A549 (cell line): ENCODE data around the gene UBC. TPM values are rescaled to one million over a fixed set of nuclear protein-coding genes. Genes with fewer than 3 reads are reported as not detected.

Experiments
- ATAC-seq, 2 experiments: fragments of 200-7000 bp in 1 of 2; fragments of >200 bp in 1 of 2; cut with Nextera tagmentation in 1 of 2; cut with Tn5 transposase in 1 of 2; 3 replicates each; pipeline versions ENCODE4 v1.8.0 to v1.9.1; 2018 to 2020; ENCODE audit warnings: mild to moderate bottlenecking in 1 of 2, moderate library complexity in 1 of 2
- CTCF ChIA-PET: fragments of 300-600 bp; sonication (Branson Sonifier 250); formaldehyde crosslinking; extraction: SDS; loops from one replicate; lab custom pipeline; 2021; ENCODE audit warnings: antibody characterized with exemption, inconsistent platforms; lab: Yijun Ruan, JAX
- POLR2A ChIA-PET: fragments of 350-600 bp; formaldehyde crosslinking; extraction: SDS; loops from one replicate; lab custom pipeline; 2021; ENCODE audit warnings: antibody characterized with exemption, inconsistent platforms; lab: Yijun Ruan, JAX
- DNase-seq, 2 experiments: peaks; one replicate each; pipeline versions ENCODE4 v3.0.0 to v3.0.0-alpha.2; 2011 to 2016; ENCODE audit warnings: low read depth in 1 of 2, low spot score in 1 of 2
- FAIRE-seq: peaks from 2 replicates; lab custom pipeline; 2011; peaks lifted over from hg19 to GRCh38; lab: Jason Lieb, UNC
- H3K27ac ChIP-seq, 2 experiments: fragments of >200 bp; sonication (Bioruptor Twin); formaldehyde crosslinking; 3 replicates each; pipeline ENCODE4 v1.5.1; 2016 to 2017
- H3K4me1 ChIP-seq: fragments of >200 bp; sonication (Bioruptor Twin); formaldehyde crosslinking; 3 replicates; pipeline ENCODE4 v1.6.1; 2016
- H3K4me2 ChIP-seq: fragments of >200 bp; sonication (Bioruptor Twin); formaldehyde crosslinking; 3 replicates; pipeline ENCODE4 v1.6.1; 2016
- H3K4me3 ChIP-seq: fragments of >200 bp; sonication (Bioruptor Twin); formaldehyde crosslinking; 3 replicates; pipeline ENCODE4 v1.5.1; 2016
- H3K9me3 ChIP-seq: fragments of >200 bp; sonication (Bioruptor Twin); formaldehyde crosslinking; 3 replicates; pipeline ENCODE4 v1.6.1; 2016
- CBX2 ChIP-seq: fragments of 200-600 bp; sonication (generic); IDR thresholded peaks from 2 replicates; pipeline ENCODE4 v1.6.1; 2016; ENCODE audit warnings: low read depth, mild to moderate bottlenecking, borderline replicate concordance
- CEBPB ChIP-seq, 2 experiments: fragments of >200 bp in 1 of 2; sonication (Bioruptor Twin) in 1 of 2; formaldehyde crosslinking in 1 of 2; IDR thresholded peaks; 2 replicates each; pipeline ENCODE4 v1.6.1; 2012 to 2016
- CHD4 ChIP-seq: fragments of 200-600 bp; sonication (generic); IDR thresholded peaks from 2 replicates; pipeline ENCODE4 v1.6.1; 2016; ENCODE audit warnings: antibody characterized with exemption, mild to moderate bottlenecking, borderline replicate concordance
- ESRRA ChIP-seq: fragments of 150-350 bp; IDR thresholded peaks from 2 replicates; pipeline ENCODE4 v1.6.1; 2014; ENCODE audit warnings: mild to moderate bottlenecking, low read length, borderline replicate concordance
- FOXS1 ChIP-seq: fragments of 250-450 bp; sonication (Bioruptor Pico); IDR thresholded peaks from 2 replicates; pipeline ENCODE4 v1.5.0; 2020; ENCODE audit warnings: mild to moderate bottlenecking, moderate library complexity
- HOXA7 ChIP-seq: fragments of 250-450 bp; sonication (Bioruptor Pico); IDR thresholded peaks from 2 replicates; pipeline ENCODE4 v1.5.0; 2020; ENCODE audit warnings: mild to moderate bottlenecking, moderate library complexity
- JUNB ChIP-seq: fragments of >200 bp; sonication (Bioruptor Twin); formaldehyde crosslinking; IDR thresholded peaks from 2 replicates; pipeline ENCODE4 v1.6.1; 2016
- KDM1A ChIP-seq: fragments of 200-600 bp; sonication (generic); IDR thresholded peaks from 2 replicates; pipeline ENCODE4 v1.6.1; 2016; ENCODE audit warnings: low read depth, mild to moderate bottlenecking
- KDM5A ChIP-seq: fragments of 200-600 bp; sonication (generic); IDR thresholded peaks from 2 replicates; pipeline ENCODE4 v1.6.1; 2016; ENCODE audit warnings: antibody characterized with exemption, mild to moderate bottlenecking
- MAFK ChIP-seq: fragments of 450-650 bp; IDR thresholded peaks from 2 replicates; pipeline ENCODE4 v1.6.1; 2014; ENCODE audit not compliant: partially characterized antibody
- MAZ ChIP-seq: fragments of 150-350 bp; IDR thresholded peaks from 2 replicates; pipeline ENCODE4 v1.6.1; 2014; ENCODE audit warnings: antibody characterized with exemption, low read depth, low read length, borderline replicate concordance
- NPAS2 ChIP-seq: fragments of 250-450 bp; sonication (Bioruptor Pico); IDR thresholded peaks from 2 replicates; pipeline ENCODE4 v1.8.0; 2022; ENCODE audit warnings: mild to moderate bottlenecking, moderate library complexity, borderline replicate concordance
- NR3C1 ChIP-seq: fragments of >200 bp; sonication (Bioruptor Twin); formaldehyde crosslinking; IDR thresholded peaks from 3 replicates; pipeline ENCODE4 v1.6.1; 2017
- POLR2A ChIP-seq: IDR thresholded peaks from 2 replicates; pipeline ENCODE4 v1.6.1; 2012; ENCODE audit warnings: mild to moderate bottlenecking, low read length
- POLR2AphosphoS2 ChIP-seq: conservative IDR thresholded peaks from 2 replicates; pipeline ENCODE4 v1.6.1; 2012; ENCODE audit warnings: low read length, improper control_type of control experiment, inconsistent platforms
- RAD21 ChIP-seq, 2 experiments: fragments of >200 bp in 1 of 2; sonication (Bioruptor Twin) in 1 of 2; formaldehyde crosslinking in 1 of 2; IDR thresholded peaks in 1 of 2; conservative IDR thresholded peaks in 1 of 2; 2 replicates in 1 of 2; 3 replicates in 1 of 2; pipeline ENCODE4 v1.6.1; 2012 to 2018; ENCODE audit warnings: inconsistent platforms in 1 of 2
- RARB ChIP-seq: fragments of 250-450 bp; sonication (Bioruptor Pico); IDR thresholded peaks from 2 replicates; pipeline ENCODE4 v1.8.0; 2021; ENCODE audit warnings: mild to moderate bottlenecking, moderate library complexity
- RNF2 ChIP-seq: fragments of 200-600 bp; sonication (generic); IDR thresholded peaks from 2 replicates; pipeline ENCODE4 v1.6.1; 2016; ENCODE audit warnings: low read depth, mild to moderate bottlenecking, antibody characterized with exemption, moderate library complexity, borderline replicate concordance
- SREBF2 ChIP-seq: fragments of 450-650 bp; IDR thresholded peaks from 2 replicates; pipeline ENCODE4 v1.6.1; 2014; ENCODE audit warnings: mild to moderate bottlenecking, moderate library complexity
- ZNF302 ChIP-seq: fragments of 250-450 bp; sonication (Bioruptor Pico); IDR thresholded peaks from 2 replicates; pipeline ENCODE4 v1.9.0; 2021; ENCODE audit warnings: inconsistent platforms, mild to moderate bottlenecking, moderate library complexity
- WGBS: methylation state at CpG from one replicate; pipeline ENCODE4 v1.1.6; 2017; ENCODE audit errors: missing lambda C conversion rate; 5-methylcytosine and 5-hydroxymethylcytosine counted together
- polyA plus RNA-seq, 4 experiments: library from polyadenylated mRNA; depleted of rRNA in 3 of 4; stranded (reverse); fragments of >200 nt; fragmentation: RNase III in 1 of 4; extraction: RNeasy Plus Mini Kit Qiagen cat#74134 plus additional on column Dnase treatment in 1 of 4; gene quantifications; 2 replicates in 3 of 4; 3 replicates in 1 of 4; pipeline ENCODE4 v1.2.3, GENCODE V29; 2011 to 2017
- TF ChIP-seq, protein P1 (sequence below): fragments of 450-650 bp; IDR thresholded peaks from 2 replicates; pipeline ENCODE4 v1.6.1; 2014; ENCODE audit warnings: antibody characterized with exemption
- TF ChIP-seq, protein P2 (sequence below): fragments of >200 bp; sonication (Bioruptor Twin); formaldehyde crosslinking; IDR thresholded peaks from 2 replicates; pipeline ENCODE4 v1.6.1; 2016
- TF ChIP-seq, protein P3 (sequence below): IDR thresholded peaks from 2 replicates; pipeline ENCODE4 v1.6.1; 2012
- TF ChIP-seq, protein P4 (sequence below): IDR thresholded peaks from 2 replicates; pipeline ENCODE4 v1.6.1; 2012; ENCODE audit warnings: low read depth, borderline replicate concordance

The UBC gene
- polyA plus RNA-seq, 2 of the 4 experiments (the other 2 are of a cell fraction): 993 to 2,000 TPM

DNA sequence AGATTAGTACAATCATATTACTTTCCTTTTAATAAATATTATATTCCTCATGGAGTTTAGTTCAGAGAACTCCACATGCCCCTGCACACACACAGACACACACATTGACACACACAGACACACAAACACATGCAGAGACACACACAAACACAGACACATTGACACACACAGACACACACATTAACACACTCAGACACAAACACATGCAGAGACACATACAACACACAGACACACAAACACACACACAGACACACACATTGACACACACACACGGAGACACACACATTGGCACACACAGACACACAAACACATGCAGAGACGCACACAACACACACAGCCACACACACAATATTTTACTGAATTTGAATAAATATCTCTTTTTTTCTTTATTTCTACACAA, 38.3 kb downstream of the UBC start:
- TF ChIP-seq ESRRA (no peak), ZNF302 (CRISPR knock-in tag) (no peak), RAD21 (conservative IDR thresholded peaks at IDR 0.05 in 1 of 2, IDR thresholded peaks at IDR 0.05 in 1 of 2) (no peak), NR3C1 (no peak), NPAS2 (CRISPR knock-in tag) (no peak), RARB (CRISPR knock-in tag) (no peak), KDM1A (no peak), HOXA7 (CRISPR knock-in tag) (no peak)
- TF ChIP-seq, protein P1, sequence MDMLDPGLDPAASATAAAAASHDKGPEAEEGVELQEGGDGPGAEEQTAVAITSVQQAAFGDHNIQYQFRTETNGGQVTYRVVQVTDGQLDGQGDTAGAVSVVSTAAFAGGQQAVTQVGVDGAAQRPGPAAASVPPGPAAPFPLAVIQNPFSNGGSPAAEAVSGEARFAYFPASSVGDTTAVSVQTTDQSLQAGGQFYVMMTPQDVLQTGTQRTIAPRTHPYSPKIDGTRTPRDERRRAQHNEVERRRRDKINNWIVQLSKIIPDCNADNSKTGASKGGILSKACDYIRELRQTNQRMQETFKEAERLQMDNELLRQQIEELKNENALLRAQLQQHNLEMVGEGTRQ: no peak
- Histone ChIP-seq H3K4me1 (peaks cover 20% of the 10 kb centered on the region), H3K4me2 (peak overlapping the region; percentile 50), H3K9me3 (no peaks in the 10 kb centered on the region), H3K27ac (peak overlapping the region; percentile 54 to 76; a peak in 4 of 6 replicates), H3K4me3 (no peak overlapping the region)
- CTCF ChIA-PET: no interaction called here
- POLR2A ChIA-PET: no interaction called here
- 78% methylated on average over 2 of the region's 2 CpGs for WGBS
- DNase-seq: no peak
- FAIRE-seq: no peak
- no peak for ATAC-seq

DNA sequence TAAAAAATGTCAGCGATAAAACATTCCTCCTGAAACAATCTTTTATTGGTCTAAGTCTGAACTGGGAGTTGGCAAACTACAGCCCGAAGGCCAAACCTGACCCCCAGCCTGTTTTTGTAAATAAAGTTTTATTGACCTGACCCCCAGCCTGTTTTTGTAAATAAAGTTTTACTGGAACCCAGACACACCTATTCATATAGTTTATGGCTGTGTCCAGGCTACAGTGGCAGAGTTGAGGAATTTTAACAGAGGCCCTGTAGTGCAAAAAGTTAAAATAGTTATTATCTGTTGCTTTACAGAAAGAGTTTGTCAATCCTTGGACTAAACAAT, 38.7 kb downstream of the UBC start:
- ATAC-seq (peak in 1 of 2 experiments; percentile 12; a peak in 3 of 6 replicates), DNase-seq (no peak), FAIRE-seq (no peak)
- TF ChIP-seq MAZ (no peak), POLR2A (no peak), CHD4 (no peak), FOXS1 (no peak)
- TF ChIP-seq, protein P2, sequence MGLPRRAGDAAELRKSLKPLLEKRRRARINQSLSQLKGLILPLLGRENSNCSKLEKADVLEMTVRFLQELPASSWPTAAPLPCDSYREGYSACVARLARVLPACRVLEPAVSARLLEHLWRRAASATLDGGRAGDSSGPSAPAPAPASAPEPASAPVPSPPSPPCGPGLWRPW: no peak
- TF ChIP-seq, protein P3, sequence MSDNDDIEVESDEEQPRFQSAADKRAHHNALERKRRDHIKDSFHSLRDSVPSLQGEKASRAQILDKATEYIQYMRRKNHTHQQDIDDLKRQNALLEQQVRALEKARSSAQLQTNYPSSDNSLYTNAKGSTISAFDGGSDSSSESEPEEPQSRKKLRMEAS: no peak
- no peaks in the 10 kb centered on the region for H3K9me3 ChIP-seq
- ChIA-PET CTCF (interaction anchor here (1.7 kb wide), 1 partner anchor 31 kb away, joined by 3 read pairs; no protein-coding TSS in a partner anchor), POLR2A (no interaction called here)
- H3K4me2 ChIP-seq: peak overlapping the region; percentile 50
- no peak overlapping the region for H3K4me3 ChIP-seq
- H3K4me1 ChIP-seq: peaks cover 20% of the 10 kb centered on the region
- 12% methylated on average over 2 of the region's 2 CpGs for WGBS
- H3K27ac ChIP-seq: peak overlapping the region; percentile 54 to 76; a peak in 5 of 6 replicates

DNA sequence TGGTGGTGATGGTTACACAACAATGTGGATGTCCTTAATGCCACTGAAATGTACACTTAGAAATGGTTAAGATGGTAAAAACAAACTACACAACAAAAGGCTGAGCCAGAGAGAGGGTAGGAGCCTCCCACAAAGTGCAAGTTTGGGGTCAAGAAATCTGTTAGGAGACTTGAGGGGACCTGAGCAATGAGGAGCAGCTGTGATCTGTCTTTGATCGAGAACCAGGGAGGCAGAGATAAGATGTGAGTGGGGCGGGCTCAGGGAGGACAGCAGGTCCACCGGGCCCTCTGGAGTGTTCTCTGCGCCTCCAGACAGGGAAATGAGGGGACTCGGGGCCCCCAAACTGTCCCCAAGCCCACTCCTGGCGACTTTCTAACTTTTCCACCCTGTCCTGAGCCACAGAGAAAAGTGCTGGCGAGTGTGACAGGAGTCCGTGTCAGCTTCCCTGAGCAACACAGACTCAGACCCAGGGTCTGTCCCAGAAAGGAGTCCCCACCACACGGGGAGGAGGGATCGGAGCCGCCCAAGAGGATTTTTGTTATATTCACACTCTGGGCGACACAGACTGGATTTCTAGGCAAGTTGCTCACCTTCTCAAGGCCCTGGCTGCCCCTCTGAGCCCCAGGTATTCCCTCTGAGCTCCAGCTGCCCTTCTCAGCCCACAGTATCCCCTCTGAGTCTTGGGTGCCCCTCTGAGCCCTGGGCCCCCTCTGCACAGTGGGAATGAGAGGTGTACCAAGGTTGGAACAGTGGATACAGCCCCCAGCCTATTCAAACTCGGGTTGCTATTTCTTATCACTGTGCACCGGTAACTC, 39.3 kb downstream of the UBC start:
- POLR2A ChIA-PET: no interaction called here
- FAIRE-seq: no peak
- H3K4me3 ChIP-seq: no peak overlapping the region
- TF ChIP-seq NPAS2 (CRISPR knock-in tag) (no peak), CHD4 (no peak), CEBPB (IDR thresholded peaks at IDR 0.05) (0 out of 4 replicates have a peak, but pooled peaks of 1 of the 2 experiments have one; percentile 3)
- TF ChIP-seq, protein P3: no peak
- peak overlapping the region; percentile 50 for H3K4me2 ChIP-seq
- H3K4me1 ChIP-seq: peaks cover 20% of the 10 kb centered on the region
- DNase-seq: no peak
- H3K9me3 ChIP-seq: no peaks in the 10 kb centered on the region
- WGBS: 65% methylated on average over 14 of the region's 14 CpGs
- CTCF ChIA-PET: interaction anchor here (0.8 to 1.7 kb wide), 2 partner anchors 13 to 32 kb away, joined by 3 read pairs; no protein-coding TSS in a partner anchor
- ATAC-seq: peak; percentile 12 to 54; a peak in 4 of 6 replicates
- peak overlapping the region; percentile 54 to 76; a peak in 5 of 6 replicates for H3K27ac ChIP-seq

DNA sequence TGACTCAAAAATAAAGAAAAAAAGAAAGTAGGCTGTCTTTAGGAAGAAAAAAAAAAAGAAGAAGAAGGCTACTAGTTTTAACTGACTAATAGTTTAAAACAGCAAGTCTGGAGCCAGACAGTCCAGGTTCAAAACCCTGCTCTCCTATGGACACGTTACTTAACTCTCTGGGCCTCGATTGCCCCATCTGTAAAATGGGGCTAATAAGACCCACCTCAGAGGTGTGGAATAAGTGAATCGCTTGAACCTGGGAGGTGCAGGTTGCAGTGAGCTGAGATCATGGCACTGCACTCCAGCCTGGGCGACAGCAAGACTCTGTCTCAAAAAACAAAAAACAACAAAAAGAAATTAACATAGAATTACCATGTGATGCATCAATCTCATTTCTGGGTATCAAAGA, 40.3 kb downstream of the UBC start:
- ATAC-seq (no peak), DNase-seq (no peak), FAIRE-seq (no peak)
- Histone ChIP-seq H3K4me1 (peaks cover 20% of the 10 kb centered on the region), H3K4me3 (no peak overlapping the region), H3K27ac (no peak overlapping the region), H3K9me3 (no peaks in the 10 kb centered on the region), H3K4me2 (no peak overlapping the region)
- TF ChIP-seq MAFK: no peak
- no peak for TF ChIP-seq JUNB
- no peak for TF ChIP-seq CBX2
- TF ChIP-seq KDM5A: no peak
- no peak for TF ChIP-seq RAD21 (conservative IDR thresholded peaks at IDR 0.05 in 1 of 2, IDR thresholded peaks at IDR 0.05 in 1 of 2)
- no peak for TF ChIP-seq SREBF2
- TF ChIP-seq POLR2AphosphoS2: no peak
- no peak for TF ChIP-seq FOXS1
- no peak for TF ChIP-seq ESRRA
- no peak for TF ChIP-seq RNF2
- TF ChIP-seq, protein P2: no peak
- TF ChIP-seq, protein P4, sequence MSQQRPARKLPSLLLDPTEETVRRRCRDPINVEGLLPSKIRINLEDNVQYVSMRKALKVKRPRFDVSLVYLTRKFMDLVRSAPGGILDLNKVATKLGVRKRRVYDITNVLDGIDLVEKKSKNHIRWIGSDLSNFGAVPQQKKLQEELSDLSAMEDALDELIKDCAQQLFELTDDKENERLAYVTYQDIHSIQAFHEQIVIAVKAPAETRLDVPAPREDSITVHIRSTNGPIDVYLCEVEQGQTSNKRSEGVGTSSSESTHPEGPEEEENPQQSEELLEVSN: no peak
- POLR2A ChIA-PET: no interaction called here
- 75% methylated on average over 4 of the region's 4 CpGs for WGBS
- CTCF ChIA-PET: interaction anchor here (1.7 kb wide), 1 partner anchor 33 kb away, joined by 3 read pairs; no protein-coding TSS in a partner anchor
